ENCODE measurements around the gene TLR5. TPM values are rescaled to one million over a fixed set of nuclear protein-coding genes. Genes with fewer than 3 reads are reported as not detected.
A peak's percentile ranks its signal among the peaks of the same experiment; 100 is the strongest.

TLR5 gene, protein sequence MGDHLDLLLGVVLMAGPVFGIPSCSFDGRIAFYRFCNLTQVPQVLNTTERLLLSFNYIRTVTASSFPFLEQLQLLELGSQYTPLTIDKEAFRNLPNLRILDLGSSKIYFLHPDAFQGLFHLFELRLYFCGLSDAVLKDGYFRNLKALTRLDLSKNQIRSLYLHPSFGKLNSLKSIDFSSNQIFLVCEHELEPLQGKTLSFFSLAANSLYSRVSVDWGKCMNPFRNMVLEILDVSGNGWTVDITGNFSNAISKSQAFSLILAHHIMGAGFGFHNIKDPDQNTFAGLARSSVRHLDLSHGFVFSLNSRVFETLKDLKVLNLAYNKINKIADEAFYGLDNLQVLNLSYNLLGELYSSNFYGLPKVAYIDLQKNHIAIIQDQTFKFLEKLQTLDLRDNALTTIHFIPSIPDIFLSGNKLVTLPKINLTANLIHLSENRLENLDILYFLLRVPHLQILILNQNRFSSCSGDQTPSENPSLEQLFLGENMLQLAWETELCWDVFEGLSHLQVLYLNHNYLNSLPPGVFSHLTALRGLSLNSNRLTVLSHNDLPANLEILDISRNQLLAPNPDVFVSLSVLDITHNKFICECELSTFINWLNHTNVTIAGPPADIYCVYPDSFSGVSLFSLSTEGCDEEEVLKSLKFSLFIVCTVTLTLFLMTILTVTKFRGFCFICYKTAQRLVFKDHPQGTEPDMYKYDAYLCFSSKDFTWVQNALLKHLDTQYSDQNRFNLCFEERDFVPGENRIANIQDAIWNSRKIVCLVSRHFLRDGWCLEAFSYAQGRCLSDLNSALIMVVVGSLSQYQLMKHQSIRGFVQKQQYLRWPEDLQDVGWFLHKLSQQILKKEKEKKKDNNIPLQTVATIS
- total RNA-seq = under 1 TPM; 0.21 to 0.56 TPM

DNA sequence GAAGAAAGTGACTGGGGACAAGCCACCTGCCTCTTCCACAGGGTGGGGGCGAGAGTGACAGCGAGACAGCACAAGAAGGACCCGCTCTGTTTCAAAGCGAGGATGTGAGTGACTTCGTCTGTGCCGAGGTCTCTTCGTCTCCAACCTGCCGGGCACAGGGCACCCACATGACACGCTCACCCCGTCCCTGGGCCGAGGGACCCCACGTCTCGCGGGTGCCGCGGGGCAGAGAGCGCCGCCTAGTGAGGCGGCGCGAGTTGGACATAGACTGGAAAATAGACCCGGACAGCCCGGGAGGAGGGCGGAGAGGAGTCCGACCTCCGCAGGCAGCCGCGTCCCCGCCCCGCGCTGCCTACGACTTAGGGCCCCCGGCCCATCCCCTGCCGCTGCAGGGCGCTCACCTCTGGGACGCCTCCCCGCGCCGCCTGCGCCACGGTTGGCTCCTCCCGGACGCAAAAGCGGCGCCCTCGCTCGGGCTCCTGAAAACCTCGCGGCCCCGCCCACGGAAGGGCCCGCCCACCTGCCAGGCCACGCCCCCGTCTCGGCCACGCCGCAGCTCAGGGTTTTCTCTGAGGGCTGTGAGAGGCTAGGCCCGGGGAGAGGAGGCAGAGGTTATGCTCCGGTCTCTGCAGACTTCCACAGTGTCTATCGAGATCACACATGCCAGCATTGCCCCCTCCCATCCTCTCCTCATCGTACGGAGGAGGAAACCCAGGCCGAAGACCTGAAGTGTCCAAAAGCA, at the start of gene TLR5:
Gene TLR5 (minus strand): TSS at position 454 of the 742 bp plus-strand sequence. CDS start 30,217 bp downstream, outside the sequence.
- Mint-ChIP-seq H3K4me1 (peaks cover 30% of the 10 kb centered on the region), H3K27me3 (peaks cover 2% of the 10 kb centered on the region), H3K9me3 (ENCODE audit: low read depth) (peaks cover 2% of the 10 kb centered on the region), H3K36me3 (ENCODE audit: low read depth) (peaks cover 4% of the 10 kb centered on the region), H3K27ac (peak within 1 kb of the TSS; percentile 79), H3K4me3 (peak within 1 kb of the TSS; percentile 69)
- ATAC-seq (peak; percentile 89), DNase-seq (peak; percentile 93)
- CTCF ChIA-PET = interaction anchor here (0.6 to 4.0 kb wide), 9 partner anchors 9 to 207 kb away, joined by 3 to 35 read pairs (median 4); no protein-coding TSS in a partner anchor
- POLR2A ChIA-PET = no interaction called here
- intact Hi-C loops (cut with DNase I, micrococcal nuclease) = loop anchor here (1.0 to 10.0 kb wide), 6 partner anchors 10 to 702 kb away; partner anchors contain the start of gene TP53BP2 (in 1 of the 2)

DNA sequence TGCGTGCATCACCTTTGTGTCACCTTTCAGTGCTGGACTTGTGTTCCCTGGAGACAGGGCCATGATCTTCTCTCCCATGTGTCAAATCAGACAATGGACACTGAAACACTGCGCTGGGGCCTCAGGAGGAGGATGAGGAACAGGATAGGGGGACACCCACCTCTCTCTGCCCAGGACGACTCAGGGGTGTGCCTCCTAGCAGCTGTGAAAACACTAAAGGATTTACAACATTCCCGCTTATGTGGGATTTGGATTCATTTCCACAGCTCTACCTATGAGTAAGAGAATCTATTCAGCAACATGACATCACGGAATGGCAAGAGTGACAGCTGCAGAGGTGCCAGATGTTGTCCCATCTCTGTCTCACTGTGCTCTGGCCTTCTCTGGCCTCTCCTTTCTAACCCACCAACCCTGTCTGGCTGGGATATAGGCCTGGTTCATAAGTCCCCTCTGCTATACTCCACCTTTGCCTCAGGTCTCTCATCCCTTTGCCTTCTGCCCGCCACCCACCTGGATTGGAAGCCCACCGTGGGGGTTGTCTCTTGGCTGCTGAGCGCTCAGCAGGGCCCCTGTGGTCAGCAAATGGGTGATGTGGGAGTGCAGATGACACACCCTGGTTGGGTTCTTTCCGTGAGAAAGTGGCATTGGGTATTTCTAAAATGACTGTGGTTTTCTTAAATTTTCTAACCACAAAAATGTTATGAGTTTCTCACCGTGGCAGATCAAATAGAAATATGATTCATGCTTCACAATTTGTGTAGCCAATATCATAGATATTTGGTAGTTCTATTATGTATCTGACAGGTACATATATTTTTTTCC, 47.1 kb upstream of the TLR5 start:
- Mint-ChIP-seq H3K9me3 (ENCODE audit: low read depth) (no peaks in the 10 kb centered on the region), H3K4me3 (peak overlapping the region; percentile 8), H3K27me3 (peaks cover 2% of the 10 kb centered on the region), H3K27ac (peak overlapping the region; percentile 73), H3K36me3 (ENCODE audit: low read depth) (no peaks in the 10 kb centered on the region), H3K4me1 (peaks cover 40% of the 10 kb centered on the region)
- POLR2A ChIA-PET = interaction anchor here (0.5 kb wide), 1 partner anchor 40 kb away, joined by 3 read pairs; no protein-coding TSS in a partner anchor
- peak; percentile 81 for DNase-seq
- peak; percentile 90 for ATAC-seq
- intact Hi-C loops (cut with DNase I, micrococcal nuclease) = loop anchor here (1.0 to 2.0 kb wide), 7 partner anchors 40 to 642 kb away; partner anchors contain the start of genes TLR5 (in 2 of the 2) and SUSD4 (in 1 of the 2)
- CTCF ChIA-PET = interaction anchor here (0.6 kb wide), 2 partner anchors 56 to 57 kb away, joined by 3 read pairs; no protein-coding TSS in a partner anchor

DNA sequence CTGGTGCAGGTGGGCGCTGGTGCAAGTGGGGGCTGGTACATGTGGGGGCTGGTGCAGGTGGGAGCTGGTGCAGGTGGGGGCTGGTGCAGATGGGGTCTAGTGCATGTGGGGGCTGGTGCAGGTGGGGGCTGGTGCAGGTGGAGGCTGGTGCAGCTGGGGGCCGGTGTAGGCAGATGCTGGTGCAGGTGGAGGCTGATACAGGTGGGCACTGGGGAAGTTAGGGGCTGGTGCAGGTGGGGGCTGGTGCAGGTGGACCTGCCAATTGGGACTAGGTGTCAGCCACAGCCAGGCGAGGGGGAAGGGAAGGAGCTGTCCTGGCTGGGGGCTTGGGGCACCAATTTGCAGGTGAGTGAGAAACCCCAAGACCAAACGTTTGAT, 46.5 kb upstream of the TLR5 start:
- ChIA-PET CTCF (interaction anchor here (0.6 to 1.3 kb wide), 2 partner anchors 56 to 173 kb away, joined by 3 to 4 read pairs; no protein-coding TSS in a partner anchor), POLR2A (interaction anchor here (0.5 kb wide), 1 partner anchor 40 kb away, joined by 3 read pairs; no protein-coding TSS in a partner anchor)
- DNase-seq = no peak
- Mint-ChIP-seq H3K4me3 (no peak overlapping the region), H3K27ac (no peak overlapping the region), H3K9me3 (ENCODE audit: low read depth) (no peaks in the 10 kb centered on the region), H3K36me3 (ENCODE audit: low read depth) (no peaks in the 10 kb centered on the region), H3K4me1 (peaks cover 43% of the 10 kb centered on the region), H3K27me3 (peaks cover 2% of the 10 kb centered on the region)
- peak; percentile 1 for ATAC-seq
- intact Hi-C loops (cut with DNase I, micrococcal nuclease) = no loop called here

GRCh38 chr1:223188618-223189356, 45.7 kb upstream of the TLR5 start:
- Mint-ChIP-seq H3K36me3 (ENCODE audit: low read depth) (no peaks in the 10 kb centered on the region), H3K27ac (no peak overlapping the region), H3K4me1 (peaks cover 49% of the 10 kb centered on the region), H3K9me3 (ENCODE audit: low read depth) (no peaks in the 10 kb centered on the region), H3K4me3 (no peak overlapping the region), H3K27me3 (peaks cover 2% of the 10 kb centered on the region)
- ATAC-seq (no peak), DNase-seq (no peak)
- intact Hi-C loops (cut with DNase I, micrococcal nuclease) = no loop called here
- ChIA-PET POLR2A (no interaction called here), CTCF (interaction anchor here (1.3 kb wide), 1 partner anchor 174 kb away, joined by 4 read pairs; no protein-coding TSS in a partner anchor)

DNA sequence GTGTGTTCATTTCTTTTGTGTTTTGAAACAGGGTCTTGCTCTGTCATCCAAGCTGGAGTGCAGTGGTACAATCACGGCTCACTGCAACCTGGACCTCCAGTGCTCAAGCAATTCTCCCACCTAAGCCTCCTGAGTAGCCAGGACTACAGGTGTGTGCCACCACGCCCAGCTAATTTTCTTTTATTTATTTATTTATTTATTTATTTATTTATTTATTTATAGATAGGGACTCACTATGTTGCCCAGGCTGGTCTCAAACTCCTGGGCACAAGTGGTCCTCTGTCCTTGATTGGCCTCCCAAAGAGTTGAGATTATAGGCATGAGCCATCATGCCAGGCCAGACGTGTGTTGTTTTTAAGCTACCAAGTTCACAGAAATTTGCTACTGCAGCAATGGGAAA, 43.8 kb upstream of the TLR5 start:
- POLR2A ChIA-PET = no interaction called here
- no peaks in the 10 kb centered on the region for H3K36me3 Mint-ChIP-seq (ENCODE audit: low read depth)
- H3K4me3 Mint-ChIP-seq = no peak overlapping the region
- CTCF ChIA-PET = interaction anchor here (0.6 to 0.8 kb wide), 2 partner anchors 27 to 44 kb away, joined by 3 to 4 read pairs; partner anchors contain the start of gene TLR5
- DNase-seq (no peak), ATAC-seq (no peak)
- H3K27me3 Mint-ChIP-seq = peaks cover 2% of the 10 kb centered on the region
- intact Hi-C loops (cut with DNase I, micrococcal nuclease) = no loop called here
- peaks cover 59% of the 10 kb centered on the region for H3K4me1 Mint-ChIP-seq
- no peak overlapping the region for H3K27ac Mint-ChIP-seq
- H3K9me3 Mint-ChIP-seq (ENCODE audit: low read depth) = no peaks in the 10 kb centered on the region

- peak; percentile 33 for ATAC-seq
- DNase-seq = no peak
- Mint-ChIP-seq H3K27ac (no peak overlapping the region), H3K4me1 (peaks cover 51% of the 10 kb centered on the region), H3K9me3 (ENCODE audit: low read depth) (no peaks in the 10 kb centered on the region), H3K4me3 (no peak overlapping the region), H3K27me3 (peaks cover 2% of the 10 kb centered on the region), H3K36me3 (ENCODE audit: low read depth) (no peaks in the 10 kb centered on the region)
- ChIA-PET CTCF (interaction anchor here (0.6 kb wide), 1 partner anchor 13 kb away, joined by 3 read pairs; no protein-coding TSS in a partner anchor), POLR2A (no interaction called here)
- intact Hi-C loops (cut with DNase I, micrococcal nuclease) = no loop called here
Observed at GRCh38 chr1:223183268-223183862, 40.3 kb upstream of the TLR5 start.

GRCh38 chr1:223180731-223181321, 37.8 kb upstream of the TLR5 start:
- H3K27me3 Mint-ChIP-seq = no peaks in the 10 kb centered on the region
- ATAC-seq (no peak), DNase-seq (no peak)
- no peaks in the 10 kb centered on the region for H3K36me3 Mint-ChIP-seq (ENCODE audit: low read depth)
- H3K9me3 Mint-ChIP-seq (ENCODE audit: low read depth) = no peaks in the 10 kb centered on the region
- intact Hi-C loops (cut with DNase I, micrococcal nuclease) = no loop called here
- ChIA-PET CTCF (interaction anchor here (0.6 to 1.2 kb wide), 4 partner anchors 10 to 57 kb away, joined by 3 to 6 read pairs (median 4); no protein-coding TSS in a partner anchor), POLR2A (no interaction called here)
- H3K27ac Mint-ChIP-seq = no peak overlapping the region
- peaks cover 50% of the 10 kb centered on the region for H3K4me1 Mint-ChIP-seq
- H3K4me3 Mint-ChIP-seq = no peak overlapping the region

- H3K9me3 Mint-ChIP-seq (ENCODE audit: low read depth) = no peaks in the 10 kb centered on the region
- ATAC-seq (no peak), DNase-seq (no peak)
- H3K27ac Mint-ChIP-seq = no peak overlapping the region
- no peak overlapping the region for H3K4me3 Mint-ChIP-seq
- H3K27me3 Mint-ChIP-seq = no peaks in the 10 kb centered on the region
- no peaks in the 10 kb centered on the region for H3K36me3 Mint-ChIP-seq (ENCODE audit: low read depth)
- ChIA-PET CTCF (interaction anchor here (1.2 kb wide), 2 partner anchors 46 to 56 kb away, joined by 3 to 5 read pairs; no protein-coding TSS in a partner anchor), POLR2A (no interaction called here)
- intact Hi-C loops (cut with DNase I, micrococcal nuclease) = no loop called here
- H3K4me1 Mint-ChIP-seq = peaks cover 46% of the 10 kb centered on the region
Observed at GRCh38 chr1:223179786-223180185, 36.7 kb upstream of the TLR5 start.

DNA sequence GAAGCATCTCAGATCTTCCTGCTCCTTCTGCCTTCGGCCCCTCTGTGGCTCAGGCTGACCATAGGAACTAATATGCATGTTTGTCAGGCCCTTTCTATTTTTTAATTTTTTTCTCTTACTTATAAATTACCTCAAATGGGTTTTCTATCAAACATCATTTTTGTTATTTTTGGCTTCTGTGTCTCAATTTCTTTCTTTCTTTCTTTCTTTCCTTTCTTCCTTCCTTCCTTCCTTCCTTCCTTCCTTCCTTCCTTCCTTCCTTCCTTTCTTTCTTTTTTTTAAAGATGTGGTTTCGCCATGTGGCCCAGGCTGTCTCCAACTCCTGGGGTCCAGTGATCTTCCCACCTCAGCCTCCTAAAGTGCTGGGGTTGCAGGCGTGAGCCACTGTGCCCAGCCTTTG, 36.2 kb upstream of the TLR5 start:
- no peak for ATAC-seq
- POLR2A ChIA-PET = no interaction called here
- Mint-ChIP-seq H3K27me3 (no peaks in the 10 kb centered on the region), H3K4me1 (peaks cover 45% of the 10 kb centered on the region), H3K36me3 (ENCODE audit: low read depth) (no peaks in the 10 kb centered on the region), H3K4me3 (no peak overlapping the region), H3K27ac (no peak overlapping the region), H3K9me3 (ENCODE audit: low read depth) (no peaks in the 10 kb centered on the region)
- no peak for DNase-seq
- CTCF ChIA-PET = interaction anchor here (0.6 to 1.2 kb wide), 4 partner anchors 14 to 46 kb away, joined by 3 to 4 read pairs (median 3); no protein-coding TSS in a partner anchor
- intact Hi-C loops (cut with DNase I, micrococcal nuclease) = no loop called here

Measured in activated CD4-positive, alpha-beta T cell treated with anti-CD3 and anti-CD28 coated beads for 36 hours (primary cell).